GM19043 (cell line): ENCODE results near the gene SNRNP200.
"Not testable (repeated sequence)": the region's sequence is repeated elsewhere in the genome, so short reads cannot be mapped to it uniquely, and the experiment has no call there.

Experiments used
- ATAC-seq: cut with Tn5 transposase; IDR thresholded peaks from one replicate; pipeline ENCODE4 v1.9.1; 2021; ENCODE audit warnings: low read depth; ENCODE audit not compliant: unreplicated experiment

The SNRNP200 gene

DNA sequence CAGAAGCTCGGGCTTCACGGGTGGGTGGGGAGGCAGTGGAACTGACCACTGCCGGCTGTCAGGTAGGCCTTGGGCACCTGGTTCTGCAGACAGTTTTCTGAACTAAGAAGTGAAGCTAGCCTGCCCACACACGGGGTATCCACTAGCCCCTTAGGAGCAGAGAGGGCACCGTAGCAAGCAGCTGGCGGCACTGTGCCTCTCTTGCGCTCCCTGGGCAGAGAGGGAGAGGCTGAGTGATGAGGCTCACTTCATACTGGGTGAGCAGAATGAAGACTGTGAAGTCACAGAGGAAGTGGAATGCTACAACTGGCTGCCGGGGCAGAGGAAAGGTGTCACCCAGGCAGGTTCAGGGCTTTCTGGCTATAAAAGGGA lies 20.5 kb upstream of the SNRNP200 start:
- no peak for ATAC-seq

DNA sequence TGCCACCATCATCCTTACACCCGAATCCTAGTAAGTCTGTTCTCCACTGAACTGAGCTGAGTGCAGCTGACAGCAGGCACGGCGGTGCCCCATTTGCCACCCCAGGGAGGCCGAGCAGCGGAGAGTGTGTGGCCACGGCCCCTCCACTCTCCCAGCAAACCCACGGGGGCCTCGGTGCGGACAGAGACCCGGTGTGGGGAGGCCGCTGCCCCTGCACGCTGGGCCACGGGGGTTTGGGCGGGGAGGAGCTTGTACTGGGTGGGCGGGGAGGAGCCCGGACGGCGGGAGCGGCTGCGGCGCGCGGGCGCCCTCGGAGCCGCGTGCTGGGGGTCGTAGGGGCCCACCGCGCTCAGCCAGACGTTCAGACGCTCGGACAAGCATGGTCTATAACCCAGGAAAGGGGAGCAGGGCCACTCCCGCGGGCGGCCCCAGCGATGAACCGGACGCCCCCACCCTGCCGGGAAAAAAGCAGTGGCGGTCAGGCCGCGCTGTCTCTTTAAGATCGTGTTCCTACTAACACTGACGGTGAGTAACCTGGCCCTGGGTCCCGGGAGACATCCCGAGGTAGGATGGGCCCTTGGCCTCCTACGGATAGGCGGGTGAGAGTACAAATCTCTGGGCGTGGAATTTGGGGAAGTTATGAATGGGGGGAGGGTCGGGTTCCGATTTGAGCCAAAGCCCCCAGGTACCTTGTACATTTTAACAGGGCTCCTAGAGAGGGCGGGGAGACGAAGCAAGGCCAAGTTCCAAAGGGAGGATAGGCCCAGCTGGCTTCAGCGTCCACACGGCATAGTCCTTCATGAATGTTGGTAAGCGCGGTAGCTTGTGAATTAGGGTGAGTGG lies 19.9 kb upstream of the SNRNP200 start, which contains the start of gene ITPRIPL1:
TSS of gene ITPRIPL1 (plus strand) at position 277 of the 843 bp plus-strand sequence. CDS start at position 800, 523 bp downstream.
- ATAC-seq = no peak

DNA sequence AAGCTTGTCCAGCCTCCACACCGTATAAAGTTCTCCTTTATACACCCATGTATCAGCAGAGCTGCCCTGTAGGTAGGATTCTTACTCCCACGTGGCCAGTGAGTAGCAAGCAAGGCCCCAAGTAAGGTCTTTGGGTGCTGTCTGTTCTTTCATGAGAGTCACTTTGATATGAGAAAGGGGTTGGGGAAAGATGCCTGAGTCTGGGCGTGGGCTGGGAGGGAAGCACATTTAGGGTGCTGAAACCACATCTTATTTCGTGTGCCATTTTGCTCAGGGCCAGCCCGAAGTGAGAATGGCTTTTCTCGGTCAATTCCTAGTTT lies 19.3 kb upstream of the SNRNP200 start:
- no peak for ATAC-seq

DNA sequence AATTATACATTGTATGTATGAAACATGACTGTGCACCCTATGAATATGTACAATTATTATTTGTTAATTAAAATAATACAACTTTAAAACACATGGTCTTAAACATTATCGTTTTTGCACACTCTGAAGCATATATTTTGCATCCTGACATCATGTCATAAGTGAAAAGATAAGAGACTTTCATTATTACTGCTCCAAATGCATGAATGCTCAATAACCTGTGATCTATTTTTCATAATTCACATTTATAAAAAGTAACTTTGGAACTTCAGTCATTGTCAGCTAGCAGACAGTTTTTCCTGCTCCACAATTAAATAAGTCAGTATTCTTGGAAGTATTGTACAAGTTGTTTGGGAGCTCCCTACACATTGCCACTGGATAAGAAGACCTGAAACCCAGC lies 18.5 kb upstream of the SNRNP200 start:
- no peak for ATAC-seq

DNA sequence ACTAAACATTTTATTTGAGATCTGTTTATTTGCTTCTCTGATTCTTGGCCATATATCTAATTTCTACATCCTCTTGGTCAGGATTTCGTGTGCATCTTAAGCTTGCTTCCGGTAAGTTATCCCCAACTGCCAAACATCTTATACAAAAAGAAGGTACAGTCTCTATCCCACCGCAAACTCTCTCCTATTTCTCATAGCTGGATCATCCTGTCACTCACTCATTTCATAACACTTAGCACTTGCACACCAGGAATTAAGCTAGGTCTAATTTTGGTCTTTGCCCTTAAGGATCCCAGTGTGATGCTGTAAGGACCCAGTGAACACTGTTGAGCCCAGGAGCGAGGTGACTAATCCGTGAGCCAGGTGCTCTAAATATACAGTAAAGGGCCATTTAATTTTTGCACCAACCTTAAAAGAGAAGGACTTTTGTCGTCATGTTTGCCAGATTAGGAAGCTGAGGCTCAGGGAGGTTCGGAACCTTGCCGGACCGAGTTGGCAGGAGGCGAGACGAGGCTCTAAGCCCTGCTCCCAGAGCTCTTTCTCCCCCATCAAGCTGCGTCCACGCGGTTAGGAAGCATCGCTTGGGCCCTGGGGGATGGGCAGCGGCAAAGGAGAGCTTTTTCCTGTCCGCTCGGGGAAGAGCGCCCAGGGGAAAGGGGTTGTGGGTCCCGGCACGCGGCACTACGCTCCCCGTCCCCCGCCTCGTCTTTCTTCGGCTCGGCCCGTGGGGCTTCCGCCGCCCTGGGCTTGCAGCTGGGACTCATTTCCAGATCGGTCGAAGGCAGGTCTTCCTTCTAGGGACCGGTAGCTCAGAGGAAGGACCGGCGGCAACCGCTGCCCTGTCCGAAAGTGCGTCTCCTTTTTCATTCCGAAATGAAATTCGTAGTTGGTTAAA lies 15.6 kb upstream of the SNRNP200 start:
- no peak for ATAC-seq

DNA sequence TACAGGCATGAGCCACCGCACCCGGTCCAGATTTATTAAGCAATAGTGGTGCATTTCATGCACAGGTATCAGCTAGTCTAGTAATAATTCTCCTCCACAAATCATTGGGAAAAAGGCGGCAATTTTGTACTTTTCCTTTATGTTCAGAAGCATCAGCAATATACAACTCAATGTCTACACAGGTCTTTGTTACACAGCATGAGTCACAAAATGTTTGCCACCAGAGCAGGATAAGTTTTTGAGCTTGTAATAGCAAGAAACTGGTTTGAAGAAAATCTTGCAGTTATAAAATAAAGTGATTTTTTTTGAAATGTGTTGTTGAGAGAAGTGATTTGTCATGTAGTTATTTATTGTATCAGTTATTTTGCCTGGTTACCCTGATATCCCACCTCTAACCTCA lies 15.0 kb upstream of the SNRNP200 start:
- ATAC-seq = no peak

DNA sequence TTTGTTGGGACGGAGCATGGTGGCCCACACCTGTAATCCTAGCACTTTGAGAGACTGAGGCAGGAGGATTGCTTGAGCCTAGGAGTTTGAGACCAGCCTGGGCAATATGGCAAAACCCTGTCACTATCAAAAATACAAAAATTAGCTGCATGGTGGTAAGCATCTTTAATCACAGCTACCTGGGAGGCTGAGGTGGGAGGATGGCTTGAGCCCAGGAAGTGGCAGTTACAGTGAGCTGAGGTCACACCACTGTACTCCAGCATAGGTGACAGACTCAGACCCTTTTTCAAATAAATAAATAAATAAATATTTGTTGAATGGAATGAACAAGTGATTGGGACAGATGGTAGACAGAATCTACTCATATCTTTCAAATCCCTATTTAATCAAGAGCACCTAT lies 14.1 kb upstream of the SNRNP200 start:
- ATAC-seq = no peak

DNA sequence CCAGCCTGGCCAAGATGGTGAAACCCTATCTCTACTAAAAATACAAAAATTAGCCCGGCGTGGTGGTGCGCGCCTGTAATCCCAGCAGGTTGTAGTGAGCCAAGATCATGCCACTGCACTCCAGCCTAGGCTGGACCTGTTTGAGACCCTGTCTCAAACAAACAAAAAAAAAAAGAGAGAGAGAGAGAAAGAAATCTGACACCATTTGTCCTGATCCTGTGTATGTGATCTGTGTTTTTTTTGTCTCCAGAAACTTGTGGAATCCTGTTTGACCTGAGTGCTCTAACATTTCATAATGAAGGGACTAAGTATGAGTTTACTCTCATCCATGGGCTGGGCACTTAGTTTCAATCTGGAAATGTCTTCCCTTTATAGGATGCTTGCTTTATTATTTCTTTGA lies 13.4 kb upstream of the SNRNP200 start:
- ATAC-seq = no peak

DNA sequence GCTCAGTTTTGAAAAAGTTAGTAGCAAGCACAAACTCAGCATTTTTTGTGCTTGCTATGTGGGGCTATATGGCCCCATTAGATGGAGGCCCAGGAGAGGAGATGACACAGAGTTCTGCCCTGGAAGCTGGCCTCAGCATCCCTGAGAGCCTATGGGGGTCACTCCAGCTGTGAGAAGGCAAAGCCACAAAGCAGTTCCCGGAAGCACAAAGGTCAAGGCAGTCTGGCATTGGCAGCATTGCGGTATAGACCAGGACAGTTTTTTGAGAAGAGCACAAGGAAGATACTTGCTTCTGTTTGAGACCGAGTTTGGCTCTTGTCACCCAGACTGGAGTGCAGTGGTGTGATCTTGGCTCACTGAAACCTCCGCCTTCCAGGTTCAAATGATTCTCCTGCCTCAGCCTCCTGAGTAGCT lies 12.2 kb upstream of the SNRNP200 start:
- no peak for ATAC-seq

DNA sequence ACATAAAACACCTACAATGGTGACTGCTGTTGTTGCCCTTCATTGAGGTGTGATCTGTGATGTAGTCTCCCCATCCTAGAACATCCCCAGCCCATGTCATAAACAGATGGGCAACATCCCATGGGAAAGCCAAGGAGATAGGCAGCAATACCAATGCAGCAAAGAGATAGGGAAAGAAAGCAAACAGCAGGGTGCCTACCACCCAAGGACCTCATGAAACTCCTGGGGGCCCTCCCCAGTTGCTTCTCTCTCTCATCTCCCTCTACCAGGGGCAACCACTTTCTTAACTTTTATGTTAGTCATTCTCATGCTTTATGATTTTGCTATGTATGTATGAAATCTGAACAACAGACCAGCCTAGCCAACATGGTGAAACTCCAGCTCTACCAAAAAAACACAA lies 11.7 kb upstream of the SNRNP200 start:
- no peak for ATAC-seq

DNA sequence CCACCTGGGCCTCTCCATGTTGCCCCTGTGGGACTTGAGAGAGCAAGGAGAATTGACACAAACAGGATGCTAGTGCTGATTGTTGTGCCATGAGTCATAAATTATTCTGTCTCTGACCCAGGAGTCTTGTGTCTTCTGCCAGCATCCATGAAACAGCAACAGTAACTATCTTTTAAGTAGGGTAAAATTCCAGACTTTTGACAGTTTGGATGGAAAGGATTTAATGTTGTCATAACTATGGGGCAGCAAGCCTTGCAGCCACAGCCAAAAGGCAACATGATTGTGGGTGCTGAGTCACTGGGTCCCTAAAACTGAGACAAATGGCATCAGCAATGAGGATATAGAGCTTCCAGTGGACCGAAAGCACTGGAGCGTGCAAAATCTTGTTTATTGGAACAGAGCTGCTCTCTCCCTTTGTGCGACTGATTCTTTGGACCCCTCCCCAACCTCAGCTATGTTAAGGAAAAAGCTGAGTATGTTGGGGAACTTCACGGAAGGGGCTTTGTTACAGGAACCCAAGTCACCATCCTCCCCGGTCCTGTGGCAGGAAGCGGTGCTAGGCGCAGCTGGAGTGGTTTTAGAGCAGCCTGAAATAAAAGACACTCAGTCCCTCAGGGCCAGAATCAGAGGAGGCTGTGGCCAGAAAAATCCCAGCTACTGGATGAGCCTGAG lies 10.2 kb upstream of the SNRNP200 start:
- ATAC-seq = no peak

DNA sequence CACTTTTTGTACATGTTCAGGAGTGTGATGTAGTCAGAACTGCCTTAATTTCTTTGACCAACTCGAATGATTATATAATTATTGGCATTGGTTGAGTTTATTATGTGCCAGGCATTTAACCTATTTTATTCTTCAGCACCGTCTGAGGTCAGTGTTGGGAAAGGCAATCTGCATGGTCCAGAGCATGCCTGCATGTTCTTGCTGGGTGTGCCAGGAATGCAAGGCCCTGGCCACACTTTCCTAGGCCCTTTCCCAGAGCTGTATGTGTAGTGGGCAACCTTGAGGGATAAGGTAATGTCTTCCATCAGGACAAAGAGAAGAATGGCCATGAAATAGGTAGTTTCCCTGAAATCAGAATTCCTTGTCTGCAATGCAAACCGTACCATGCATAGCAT lies 9.7 kb upstream of the SNRNP200 start:
- no peak for ATAC-seq

DNA sequence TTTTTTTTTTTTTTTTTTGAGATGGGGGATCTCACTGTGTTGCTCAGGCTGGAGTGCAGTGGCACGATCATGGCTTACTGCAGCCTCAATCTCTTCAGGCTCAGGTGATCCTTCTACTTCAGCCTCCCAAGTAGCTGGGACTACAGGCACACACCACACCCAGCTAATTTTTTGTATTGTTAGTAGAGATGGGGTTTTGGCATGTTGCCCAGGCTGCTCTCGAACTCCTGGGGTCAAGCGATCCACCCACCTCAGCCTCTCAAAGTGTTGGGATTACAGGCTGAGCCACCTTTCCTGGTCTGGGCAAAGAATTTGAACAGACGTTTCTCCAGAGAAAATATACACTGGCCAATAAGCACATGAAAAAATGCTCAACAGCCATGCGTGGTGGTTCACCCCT lies 2.9 kb upstream of the SNRNP200 start:
- ATAC-seq = no peak

DNA sequence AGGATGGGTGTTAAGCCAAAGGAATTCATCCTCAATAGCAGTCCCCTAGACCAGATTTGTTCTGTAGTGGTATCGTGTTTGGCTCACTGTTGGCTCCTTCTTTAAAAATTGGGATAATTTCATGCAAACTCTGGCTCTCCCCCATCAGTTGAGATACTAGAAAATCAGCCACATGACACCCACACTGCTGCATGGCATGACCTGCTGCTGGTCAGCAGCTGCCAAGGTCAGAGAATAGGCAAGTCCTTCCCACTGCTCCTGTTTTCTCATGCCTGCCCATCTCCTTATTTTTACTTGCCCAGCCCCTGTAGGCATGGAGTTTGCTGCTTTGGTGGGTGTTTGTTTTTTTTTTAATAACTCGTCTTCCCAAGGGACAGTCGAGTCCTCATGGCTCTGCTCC lies 1.0 kb upstream of the SNRNP200 start:
- ATAC-seq = no peak

DNA sequence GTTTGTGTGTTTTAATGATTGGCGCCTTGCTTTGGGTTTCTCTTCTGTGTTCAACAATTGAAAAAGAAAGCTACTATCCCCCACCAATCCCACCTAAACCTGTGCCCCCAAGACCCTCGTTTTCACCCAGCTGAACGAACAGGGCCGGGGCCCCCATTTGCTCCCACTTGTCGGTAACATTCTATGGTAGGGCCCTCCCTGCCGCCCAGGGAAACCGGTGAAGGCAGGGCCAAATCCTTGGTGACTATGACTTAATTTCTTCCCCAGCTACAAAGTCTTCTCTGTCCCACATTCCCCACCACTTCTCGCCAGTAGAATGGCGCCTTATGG lies 598 bp upstream of the SNRNP200 start:
- ATAC-seq = no peak

DNA sequence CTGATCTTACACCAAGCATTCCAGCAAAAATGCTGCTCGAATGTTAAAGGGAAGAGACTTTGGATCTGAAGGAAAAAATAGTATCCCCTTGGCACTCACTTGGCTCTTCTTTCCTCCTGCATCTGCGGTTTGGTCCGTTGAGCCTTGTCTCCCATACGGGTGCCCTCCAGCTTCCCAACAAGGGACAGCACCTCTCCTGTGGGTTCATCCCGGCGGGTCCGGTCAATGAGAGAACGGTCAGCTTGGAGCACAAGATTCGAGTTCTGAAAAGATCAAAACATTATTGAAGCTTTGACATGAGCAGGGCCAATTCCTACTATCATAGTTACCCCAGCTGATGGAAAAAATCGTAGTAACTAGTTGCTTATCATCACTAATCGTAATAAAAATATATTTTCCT lies 740 bp downstream of the SNRNP200 start:
- no peak for ATAC-seq

DNA sequence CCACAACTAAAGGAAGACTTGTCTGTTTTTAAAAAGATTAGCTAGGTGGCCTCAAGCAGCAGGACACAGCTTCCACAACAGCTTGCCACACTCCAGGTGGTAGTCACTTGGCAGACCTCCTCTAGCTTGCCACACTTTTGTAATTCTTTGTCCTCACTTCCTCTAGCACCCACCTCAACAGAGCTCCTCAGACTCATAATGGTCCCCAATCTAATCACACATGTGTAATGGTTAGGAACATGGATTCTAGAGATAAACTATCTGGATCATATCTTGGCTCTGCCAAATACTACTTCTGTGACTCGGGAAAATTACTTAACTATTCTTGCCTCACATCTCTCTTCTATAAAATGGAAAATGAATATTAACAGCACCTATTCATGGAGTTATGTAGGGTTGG lies 3.5 kb downstream of the SNRNP200 start:
- ATAC-seq = no peak

DNA sequence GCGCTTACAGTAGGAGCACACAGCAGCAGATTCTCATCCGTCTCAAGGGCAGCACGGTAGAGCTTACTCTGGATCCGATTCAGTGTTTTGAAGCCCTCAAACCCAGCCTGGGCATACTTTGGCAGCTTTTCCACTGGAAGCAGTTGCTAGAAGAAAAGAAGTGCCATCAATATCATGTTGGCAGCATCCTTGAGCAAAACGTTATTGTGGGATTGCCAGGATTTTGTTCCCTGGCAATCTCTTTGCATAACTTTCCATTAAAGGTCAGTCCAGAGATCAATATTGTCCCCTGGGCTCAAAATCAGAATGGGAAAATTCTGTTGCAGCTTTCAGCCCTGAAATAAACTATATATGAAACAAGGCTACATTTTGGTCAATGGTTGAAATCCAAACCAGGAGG lies 8.4 kb downstream of the SNRNP200 start:
- no peak for ATAC-seq

DNA sequence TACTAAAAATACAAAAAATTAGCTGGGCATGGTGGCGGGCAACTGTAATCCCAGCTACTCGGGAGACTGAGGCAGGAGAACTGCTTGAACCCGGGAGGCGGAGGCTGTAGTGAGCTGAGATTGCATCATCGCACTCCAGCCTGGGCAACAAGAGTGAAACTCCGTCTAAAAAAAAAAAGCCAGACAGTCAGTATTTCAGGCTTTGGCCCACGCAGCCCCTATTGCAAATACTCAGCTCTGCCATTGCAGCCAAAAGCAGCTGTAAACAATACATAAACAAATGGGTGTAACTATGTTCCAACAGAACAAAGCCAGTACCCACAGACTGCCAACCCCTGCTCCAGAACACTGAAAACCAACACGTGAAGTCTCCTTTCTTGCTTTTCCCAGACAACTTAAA lies 11.1 kb downstream of the SNRNP200 start:
- ATAC-seq = not testable (repeated sequence)

DNA sequence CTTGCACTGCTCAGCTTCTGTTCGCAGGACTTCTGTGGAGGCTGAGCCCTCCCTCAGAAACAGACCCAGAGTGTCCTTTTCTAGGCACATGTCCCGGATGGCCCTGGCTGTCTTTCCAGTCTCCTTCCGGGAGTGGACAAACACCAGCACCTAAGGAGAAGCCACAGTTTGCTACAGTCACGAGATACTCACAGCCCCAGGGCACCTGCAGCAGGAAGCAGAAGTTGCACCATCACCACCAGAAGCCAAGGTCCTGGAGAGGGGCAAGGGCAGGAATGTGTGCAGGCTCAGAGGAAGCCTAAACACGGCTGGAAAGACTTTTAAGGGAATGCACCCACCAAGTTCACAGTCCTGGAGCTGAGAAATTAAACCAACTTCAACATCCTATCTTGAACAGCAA lies 13.6 kb downstream of the SNRNP200 start:
- no peak for ATAC-seq

DNA sequence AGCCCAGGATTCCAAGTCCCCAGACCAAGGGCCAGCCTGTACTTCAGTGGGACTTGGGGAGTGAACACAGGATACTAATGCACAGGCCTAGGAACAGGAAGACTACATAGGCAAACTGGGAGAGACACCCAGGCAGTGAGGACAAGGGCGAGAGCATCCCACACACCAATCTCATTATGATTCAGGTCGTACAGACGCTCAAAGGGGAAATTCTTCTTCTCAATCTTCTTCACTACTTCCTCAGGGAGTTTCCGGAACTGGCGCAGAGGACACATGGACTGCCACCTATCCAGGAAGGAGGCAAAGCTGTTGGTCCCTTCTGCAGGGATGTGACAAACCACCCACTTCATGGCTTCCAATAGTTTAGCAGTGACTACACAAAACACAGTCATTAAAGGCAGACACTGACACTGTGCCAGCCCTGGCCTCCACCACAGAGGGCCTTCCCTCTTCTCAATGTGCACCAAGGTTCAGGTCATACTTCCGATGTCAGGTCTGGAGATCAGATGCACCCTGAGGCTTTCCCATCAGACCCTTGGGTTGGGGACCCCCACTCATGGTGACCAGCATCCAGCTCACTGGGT lies 18.0 kb downstream of the SNRNP200 start:
- no peak for ATAC-seq
